Activated CD4-positive, alpha-beta T cell treated with anti-CD3 and anti-CD28 coated beads for 1 hour (primary cell): Measurements from ENCODE around the gene WDFY4.

Experiments used
- DNase-seq: peaks from one replicate; pipeline ENCODE4 v3.0.0-alpha.2; 2020

WDFY4 gene

DNA sequence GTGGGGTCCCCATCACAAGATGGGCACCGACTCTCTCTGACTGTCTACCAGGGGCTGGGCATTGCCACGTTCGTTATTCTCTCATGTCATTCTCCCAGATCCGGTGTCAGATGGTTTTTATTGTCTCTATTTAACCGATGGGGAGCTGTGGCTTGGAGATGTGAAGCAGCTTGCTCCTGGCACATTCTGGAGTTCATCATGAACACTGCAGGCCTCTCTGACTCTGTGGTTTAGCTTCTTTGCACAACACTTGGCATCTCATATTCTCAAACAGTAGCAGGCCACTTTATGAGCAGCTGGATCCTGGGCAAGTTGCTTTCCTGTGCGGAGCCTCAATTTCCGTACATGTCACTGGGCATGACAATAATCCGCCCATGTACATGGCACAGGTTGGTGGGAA, 135.1 kb downstream of the WDFY4 start:
- no peak for DNase-seq

DNA sequence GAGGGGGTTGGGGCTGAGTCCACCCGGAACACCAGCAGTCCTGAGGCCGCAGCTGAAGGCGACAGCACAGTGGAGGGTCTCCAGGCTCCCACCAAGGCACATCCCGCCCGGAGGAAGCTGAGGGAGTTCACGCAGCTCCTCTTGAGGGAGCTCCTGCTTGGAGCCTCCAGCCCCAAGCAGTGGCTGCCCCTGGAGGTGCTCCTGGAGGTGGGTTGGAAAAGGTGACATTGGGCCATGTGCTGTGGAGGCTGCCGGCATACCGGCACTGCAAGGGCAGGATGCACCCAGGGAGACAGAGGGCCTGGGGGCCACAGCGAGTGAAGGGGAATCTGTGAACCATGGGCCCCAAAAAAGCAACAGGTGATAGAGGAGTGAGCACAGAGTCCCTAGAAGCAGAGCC, 135.6 kb downstream of the WDFY4 start:
- no peak for DNase-seq

DNA sequence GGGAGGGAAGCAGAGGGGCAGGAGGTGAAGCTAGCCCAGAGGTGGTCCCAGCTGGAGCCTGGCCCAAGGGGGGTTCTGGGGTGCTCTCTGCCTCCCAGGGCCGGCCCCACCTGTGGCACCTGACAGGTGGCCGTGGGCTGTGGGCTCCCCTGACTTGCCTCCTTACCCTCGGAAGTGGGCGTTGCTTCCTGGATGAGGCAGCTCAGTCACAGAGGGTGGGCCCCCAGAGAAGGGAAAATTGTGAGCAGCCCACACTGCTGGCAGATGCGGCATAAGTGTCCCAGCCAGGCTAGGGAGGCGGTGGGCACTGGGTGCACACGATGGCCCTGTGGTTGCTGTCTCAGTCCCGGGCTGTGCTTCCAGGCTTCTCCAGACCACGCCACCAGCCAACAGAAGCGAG, 136.0 kb downstream of the WDFY4 start:
- DNase-seq: no peak

DNA sequence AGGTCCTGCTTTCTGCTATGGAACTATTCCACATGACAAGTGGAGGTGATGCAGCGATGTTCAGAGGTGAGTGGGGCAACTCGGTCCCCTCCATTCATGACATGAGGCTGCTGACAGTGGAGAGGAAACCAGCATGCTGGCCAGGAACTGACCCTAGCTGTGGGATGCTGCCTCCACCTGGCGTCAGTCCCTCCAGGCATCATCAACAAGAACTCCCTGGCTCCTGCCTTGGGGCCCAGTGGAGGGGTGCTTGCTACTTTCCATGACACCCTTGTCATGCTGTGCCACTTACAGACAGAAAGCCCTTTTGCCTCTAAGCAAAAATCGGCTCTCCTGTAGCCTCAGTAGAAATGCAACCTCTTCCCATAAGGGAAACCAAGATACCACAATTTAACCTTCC, 136.4 kb downstream of the WDFY4 start:
- no peak for DNase-seq

DNA sequence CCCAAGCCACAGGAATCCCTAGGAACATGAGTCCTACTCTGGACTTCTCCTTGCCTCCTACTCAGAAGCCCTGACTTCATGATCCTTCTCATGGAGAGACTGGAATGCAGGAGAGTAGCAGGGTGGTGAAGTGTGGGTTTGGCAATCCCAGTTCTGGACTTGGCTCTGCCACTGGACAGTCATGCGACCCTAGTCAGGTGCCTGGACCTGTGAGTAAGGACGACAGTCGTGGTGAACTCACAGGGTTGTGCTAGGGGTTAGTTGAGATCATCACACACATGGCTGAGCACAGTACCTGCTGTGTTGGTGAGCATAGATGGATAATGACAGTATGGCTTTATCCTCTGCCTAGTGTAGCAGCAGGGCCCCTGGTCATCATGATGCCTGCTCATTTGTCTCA, 137.0 kb downstream of the WDFY4 start:
- no peak for DNase-seq

DNA sequence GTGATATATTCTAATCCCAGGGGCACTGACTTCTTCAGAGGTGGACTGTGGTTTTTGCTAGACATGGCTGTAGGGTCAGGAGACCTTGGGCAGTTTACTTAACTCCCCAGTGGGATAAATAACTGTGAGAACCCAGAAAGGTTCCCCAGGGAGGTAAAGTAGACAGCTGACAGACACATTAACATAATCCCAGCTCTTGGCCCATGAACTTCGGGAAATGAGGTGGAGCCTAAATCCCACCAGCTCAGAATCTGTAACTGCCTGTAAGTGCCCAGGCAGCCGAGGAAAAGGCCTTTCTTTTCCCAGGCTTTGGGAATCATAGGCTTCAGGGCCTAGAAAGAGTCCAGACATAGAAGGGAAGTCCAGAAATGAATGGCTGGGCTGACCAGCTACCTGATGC, 149.0 kb downstream of the WDFY4 start:
- DNase-seq: no peak

DNA sequence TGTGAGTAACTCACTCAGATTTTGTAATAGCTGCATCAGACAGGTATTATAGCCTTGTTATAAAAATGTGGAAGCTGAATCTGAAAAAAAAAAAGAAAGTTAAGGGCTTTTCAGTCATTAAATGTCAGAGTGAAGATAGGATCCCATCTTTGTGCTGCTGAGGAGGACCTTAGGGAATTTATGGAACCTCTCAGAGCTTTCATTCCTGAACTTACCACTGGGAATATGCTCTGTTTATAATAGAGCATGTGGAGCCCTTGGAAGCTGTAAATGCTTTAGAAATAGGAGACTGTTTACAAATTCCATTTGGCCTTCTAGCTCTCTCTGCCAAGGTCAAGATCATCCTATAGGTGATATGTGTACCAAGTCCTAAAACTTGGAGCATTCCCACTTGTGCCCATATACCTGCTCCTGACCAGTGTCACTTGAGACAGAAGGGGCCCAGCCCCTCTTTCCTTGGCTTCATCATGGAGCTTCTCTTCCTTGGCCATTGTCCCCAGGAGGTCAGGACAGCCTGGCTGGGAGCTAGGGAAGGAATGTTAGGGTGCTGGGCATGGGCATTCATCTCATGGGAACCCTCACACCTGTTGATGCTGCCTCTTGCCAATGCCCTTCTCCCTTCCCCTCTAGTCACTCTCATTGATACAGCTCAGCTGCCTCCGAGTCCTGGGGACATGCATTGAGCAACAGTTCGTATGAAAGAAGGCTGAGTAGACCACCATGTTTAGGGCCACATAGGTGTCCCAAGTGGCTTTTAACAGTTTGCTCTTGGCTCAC, 149.7 kb downstream of the WDFY4 start:
- no peak for DNase-seq

DNA sequence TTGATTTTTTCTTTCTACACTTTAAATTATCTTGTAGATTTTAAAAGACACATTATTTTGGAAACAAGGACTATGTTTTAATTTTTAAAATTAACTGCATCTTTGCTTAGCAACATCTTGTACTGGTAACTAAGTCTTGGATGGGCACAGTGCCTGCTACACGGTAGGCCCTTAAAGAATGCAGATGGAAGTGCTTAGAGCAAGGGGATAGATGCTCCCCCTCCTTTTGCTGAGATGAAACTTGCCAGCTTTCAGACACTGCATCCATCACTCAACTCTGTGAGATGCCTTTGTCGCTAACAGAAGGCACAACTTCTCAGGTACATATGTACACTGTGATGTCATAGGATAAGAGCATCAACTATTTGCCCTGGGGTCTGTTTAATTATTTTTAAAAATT, 151.1 kb downstream of the WDFY4 start:
- DNase-seq: no peak

DNA sequence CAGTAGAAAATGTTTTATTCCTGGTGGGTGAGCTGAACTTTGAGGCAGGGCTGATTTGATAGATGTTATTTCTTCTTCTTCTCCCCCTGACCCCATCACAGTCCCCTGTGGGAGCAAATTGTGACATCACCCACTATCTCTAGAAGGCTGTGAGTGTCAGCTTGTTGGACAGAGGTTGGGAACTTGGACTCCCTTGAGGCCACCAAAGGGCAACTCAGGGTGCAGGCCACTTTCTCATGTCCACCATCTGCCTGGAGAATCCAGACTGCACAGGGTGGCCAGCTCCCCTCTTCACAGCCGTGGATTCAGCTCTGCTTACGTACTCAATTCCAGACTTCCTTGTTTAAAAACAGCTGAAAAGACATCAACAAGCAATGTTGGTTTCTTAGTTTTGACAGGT, 151.9 kb downstream of the WDFY4 start:
- DNase-seq: no peak

DNA sequence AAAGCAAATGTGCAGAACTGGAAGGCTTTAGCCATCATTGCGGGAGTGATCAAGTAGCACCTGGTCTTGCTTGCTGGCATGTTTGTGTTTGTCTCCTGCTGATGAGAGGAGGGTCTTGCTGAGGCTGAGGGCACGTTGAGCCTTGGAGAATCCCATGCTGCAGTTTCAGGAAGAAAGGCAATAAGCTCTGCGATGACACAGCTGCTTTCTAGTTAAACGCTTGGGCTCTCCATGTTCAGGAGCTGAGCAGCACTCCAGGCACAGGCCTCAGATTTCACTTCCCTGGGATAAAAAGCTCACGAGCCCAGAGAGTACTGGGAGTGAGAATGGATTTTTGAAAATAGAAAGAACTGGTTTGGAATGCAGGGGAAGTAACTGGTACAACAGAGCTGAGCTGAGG, 154.2 kb downstream of the WDFY4 start:
- DNase-seq: no peak

DNA sequence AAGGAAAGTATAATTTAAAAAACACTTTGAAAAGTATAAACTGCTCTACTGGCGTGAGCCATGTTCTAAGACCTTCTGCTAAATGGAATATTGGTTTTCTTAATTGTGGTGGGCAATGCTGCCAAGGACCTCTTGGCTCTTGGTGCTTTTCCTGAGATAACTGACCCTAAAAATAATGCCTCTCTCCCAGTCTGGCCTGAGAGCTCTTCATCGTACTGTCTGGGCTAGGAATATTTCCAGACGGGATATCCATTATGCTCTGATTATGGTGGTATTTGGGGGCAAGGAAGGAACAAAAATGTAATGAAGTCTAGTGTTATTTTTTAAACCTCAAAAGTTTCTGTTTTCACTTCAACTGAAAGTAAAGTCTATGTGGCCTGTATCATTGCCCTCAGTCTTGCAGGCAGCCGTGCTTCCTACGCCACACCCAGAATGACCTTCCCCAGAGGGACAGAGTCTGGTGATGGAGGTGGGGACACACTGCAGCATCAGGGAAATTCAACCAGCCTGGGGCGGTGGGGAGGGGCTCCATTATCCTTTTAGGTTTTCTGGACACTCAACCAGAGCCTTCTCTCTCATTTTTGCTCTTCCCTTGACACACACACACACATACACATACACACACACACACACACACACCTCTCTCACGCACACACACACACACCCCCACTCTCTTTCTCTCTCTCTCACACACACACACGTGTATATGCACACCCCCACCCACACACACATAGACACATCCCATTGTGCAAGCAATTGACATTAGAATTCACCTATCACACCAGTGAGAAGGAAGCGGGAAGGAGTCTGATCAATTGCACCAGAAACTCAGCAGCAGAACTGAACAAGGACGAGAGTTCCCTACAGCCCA, 155.4 kb downstream of the WDFY4 start:
- no peak for DNase-seq

DNA sequence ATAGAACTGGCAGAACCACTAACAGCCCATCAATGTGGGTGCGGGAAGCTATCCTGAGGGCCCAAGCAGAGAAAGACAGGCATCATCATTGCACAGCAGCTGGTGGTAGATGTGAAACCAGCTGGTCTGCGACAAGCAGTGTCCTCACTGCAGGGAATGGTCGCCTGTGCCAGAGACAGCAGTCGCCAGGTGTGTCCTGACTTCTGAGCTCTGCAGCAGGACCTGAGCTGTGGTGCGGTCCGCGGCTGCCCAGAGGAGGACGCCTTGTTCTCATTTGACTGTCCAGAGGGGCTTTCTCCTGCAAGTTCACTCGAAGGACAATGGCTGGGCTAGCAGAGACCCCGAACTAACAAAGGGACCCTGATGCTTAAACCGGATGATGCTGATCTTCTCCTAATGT, 157.6 kb downstream of the WDFY4 start:
- DNase-seq: no peak

DNA sequence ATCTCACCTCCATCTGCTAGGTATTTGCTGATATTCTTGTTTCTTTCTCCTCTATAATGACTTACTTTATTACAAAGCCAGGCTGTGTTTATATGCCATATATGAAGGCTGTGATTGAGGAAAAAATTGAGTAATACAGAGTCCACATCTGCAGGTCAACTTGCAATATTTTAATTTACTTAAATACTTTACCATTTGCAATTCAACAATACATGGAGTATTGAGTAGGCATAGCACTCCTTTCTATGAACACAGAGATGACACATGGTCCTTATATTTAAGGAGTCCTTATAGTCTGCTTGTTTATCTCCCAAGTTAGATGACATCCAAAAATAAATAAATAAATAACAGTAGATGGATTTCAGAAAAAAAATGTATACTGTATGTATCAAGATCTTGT, 158.5 kb downstream of the WDFY4 start:
- DNase-seq: no peak

DNA sequence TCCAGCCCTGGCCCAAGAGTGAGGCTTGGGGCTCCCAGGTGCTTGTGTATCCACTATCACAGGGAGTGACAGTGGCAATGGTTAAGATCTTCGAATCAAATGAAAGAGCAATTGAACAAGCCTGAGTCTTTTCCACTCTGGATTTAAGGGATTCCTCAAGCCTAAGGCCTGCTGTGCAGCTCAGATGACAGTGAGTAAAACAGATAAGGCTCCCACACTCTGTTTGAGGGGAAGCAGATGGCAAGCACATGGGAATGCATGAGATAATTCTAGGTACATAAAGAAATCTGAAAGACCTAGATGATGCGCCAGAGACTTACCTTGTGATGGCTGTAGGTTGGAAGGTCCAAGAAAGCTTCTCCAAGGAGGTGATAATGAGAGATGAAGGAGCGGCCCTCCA, 159.9 kb downstream of the WDFY4 start:
- DNase-seq: no peak

DNA sequence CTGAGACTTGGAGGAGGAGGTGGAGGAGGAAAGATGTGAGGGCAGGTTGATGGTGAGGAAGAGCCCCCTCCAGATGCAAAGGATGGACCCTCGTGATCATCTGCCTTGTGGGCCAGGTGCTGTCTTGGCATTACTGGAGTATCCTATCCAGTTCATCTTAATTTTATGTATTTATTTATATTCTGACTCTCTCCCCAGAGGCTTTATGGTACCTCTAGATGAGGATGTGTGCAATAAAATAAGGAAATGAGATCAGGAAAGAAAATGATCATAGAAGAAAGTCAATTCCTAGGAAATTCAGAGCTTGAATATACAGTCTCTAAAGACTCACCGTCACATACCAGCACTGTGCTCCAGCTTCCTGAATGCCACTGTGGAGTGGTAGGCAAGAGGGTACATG, 160.8 kb downstream of the WDFY4 start:
- no peak for DNase-seq

DNA sequence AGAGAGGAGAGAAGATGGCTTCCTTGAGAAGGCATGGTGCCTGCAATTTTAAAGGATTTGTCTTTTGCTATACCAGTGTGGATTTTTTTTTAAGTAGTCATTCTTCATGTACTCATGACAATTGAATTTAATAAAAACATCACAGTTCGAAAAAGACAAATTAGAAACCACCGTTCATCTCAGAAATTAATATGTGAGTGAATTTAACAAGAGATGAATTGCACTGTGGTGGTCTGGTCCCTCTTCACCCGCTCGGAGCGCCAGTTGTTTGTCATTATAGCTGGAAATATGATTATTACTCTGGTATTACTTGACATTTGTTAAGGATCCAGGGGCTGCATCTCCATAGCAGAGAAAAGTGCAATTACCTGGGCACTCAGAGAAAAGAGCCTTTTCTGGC, 163.0 kb downstream of the WDFY4 start:
- no peak for DNase-seq

DNA sequence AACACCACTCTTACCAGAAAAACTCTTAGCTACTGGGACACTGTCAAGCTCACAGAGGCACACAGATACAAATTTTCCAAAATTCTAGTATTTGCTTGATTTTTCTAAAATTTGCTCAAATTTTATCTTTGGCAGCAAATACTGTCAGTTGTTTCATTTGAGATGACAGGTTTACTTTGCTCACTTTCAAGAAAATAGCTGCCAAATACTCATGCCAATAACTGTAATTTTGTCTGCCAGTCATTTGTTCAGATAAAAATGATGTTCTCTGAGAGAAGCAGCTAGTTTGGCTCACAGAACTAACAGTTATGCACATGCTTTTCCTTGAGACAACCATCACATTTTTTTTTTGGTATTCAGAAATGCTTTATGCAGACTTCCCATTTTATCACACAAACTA, 172.2 kb downstream of the WDFY4 start:
- no peak for DNase-seq

DNA sequence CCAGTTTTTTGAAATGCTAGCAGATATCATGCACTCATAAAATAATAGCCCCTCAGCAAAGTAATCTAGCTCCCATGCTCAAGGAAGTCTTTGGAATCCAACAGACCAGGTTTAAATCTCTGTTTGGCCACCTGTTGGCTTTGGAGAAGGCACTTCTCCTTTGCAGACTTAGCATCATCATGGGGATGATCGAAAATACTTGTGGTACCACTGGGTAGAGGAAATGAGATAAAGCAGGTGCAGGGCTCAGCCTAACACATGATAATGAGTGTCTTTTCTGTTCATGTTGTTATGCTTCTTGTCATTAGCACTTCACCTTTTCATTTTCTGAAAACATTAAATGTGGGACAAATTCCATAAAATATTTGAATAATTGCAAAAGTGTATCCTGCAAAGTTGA, 187.6 kb downstream of the WDFY4 start:
- no peak for DNase-seq

DNA sequence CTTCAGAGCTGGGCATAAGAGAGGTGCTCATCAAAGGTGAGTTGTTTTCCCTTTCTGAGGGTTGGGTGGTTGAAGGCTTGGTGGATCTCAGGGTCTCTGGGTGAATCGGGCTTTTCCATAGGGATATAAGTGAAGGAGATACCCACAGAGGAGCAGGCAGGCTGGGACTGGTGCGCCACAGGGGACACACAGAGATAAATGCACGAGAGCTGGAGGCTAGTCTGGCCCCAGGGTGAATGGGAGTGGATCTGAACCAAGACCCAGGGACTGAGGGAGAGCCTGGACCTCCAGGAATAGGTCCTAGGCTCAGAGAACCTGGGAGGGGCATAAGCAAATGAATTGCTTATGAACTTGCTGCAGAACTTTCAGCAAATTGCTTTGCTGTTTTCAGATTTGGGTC, 193.4 kb downstream of the WDFY4 start:
- no peak for DNase-seq

DNA sequence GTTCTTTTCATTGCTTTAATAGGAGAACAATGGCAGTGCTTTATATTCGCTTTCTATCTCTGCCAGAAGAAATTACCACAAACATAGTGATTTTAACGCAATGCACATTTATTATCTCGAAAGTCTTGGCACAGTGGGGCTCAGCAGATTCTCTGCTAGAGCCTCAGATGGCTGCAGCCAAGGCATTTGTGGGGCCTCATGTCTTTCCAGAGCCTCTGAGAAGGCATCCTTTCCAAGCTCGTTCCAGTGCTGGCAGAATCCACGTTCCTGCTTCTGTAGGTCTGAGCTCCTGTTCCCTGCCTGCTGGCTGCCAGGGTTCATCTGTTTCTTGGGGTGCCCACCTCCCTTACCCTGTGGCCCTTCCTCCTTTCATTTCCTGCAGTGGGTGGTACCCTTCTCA, 194.8 kb downstream of the WDFY4 start:
- DNase-seq: no peak

DNA sequence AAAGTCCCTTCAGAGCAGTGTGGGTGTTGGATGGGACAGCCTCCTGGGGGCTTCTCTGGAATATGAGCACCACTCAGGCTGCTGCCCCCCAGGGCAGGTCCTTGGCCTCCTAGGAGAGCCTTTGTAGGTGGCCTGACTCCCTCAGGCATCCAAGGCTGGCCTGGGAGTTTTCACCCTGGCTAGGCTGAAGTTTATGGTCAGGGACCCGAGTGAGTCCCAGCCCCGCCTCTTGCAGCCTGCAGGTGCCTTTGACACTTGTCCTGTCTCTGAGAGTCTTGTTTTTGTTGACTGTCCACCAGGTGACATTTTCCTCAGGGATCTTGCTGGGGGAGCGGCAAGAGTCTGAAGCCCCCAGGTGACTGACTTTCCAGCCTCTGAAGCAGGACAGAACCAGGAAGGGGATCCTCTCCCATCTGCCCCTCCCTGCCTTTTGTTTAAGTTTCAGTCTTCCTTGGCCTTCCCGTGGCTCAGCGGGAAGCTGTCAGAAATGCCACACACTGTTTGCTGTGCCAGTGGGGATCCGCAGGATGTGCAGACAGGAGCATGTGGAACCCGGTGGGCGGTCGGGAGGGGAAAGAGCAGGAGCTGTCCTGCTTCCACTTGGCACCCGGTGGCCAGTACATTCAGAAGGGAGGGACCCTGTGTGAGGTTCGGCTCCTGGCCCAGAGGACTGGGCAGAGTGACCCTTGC, 195.5 kb downstream of the WDFY4 start:
- DNase-seq: no peak

DNA sequence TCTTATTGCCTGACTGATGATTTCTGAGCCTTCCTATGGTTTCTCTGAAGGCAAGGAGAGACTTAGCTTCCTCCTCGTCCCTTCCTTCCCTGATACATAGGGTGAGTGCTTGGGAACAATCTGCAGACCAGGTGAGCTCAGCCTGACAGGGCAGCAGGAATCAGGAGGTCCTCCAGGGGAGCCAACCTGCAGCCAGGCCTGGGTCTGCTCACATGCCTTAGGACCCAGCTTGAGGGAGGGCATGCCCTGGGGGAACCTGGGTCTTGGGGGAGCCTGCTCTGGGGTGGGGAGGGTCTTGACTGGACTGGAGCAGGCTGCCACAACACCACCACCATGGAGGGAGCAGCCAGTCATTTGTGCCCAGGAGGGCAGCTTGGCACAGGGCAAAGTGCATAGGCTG, 197.3 kb downstream of the WDFY4 start:
- DNase-seq: no peak

DNA sequence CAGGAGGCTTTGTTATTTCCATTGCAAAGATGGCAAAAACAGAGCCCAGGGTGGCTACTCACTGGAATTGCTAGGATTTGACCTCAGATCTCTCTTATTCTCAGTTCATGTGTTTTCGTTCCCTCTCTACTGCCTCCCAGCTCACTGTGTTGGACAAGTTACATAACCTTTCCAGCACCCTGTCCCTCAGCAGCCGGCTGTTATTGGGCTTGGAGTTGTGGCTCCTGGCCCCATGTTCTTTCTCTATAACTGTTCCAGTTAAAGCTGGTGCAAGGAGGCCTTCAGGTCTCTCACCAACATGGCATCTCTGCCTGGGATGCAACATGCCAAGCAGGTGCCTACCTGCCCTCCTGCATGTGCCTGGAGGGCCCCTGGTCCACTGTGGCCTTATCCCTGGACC, 198.2 kb downstream of the WDFY4 start:
- no peak for DNase-seq

DNA sequence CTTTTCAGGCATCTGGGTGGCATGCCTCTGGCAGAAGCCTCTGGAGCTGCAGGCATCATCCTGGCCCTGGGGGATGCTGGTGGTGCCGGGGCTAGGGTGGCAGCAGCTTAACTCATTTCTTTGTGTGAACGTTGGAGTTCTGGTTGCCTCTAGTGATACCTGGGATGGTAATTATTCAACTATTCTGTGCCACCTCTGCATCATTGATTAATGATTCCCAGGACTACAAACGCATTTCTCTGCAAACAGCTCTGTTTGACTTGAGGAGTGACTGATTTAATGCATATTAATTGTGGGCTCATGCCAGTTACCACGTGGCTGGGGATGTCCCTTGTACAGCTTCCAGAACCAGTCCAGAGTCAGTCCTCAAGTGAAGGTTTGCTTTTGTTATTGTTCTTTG, 199.0 kb downstream of the WDFY4 start:
- DNase-seq: no peak
